ENCODE results near the gene PTPRK. TPM values are rescaled to one million over a fixed set of nuclear protein-coding genes. Genes with fewer than 3 reads are reported as not detected.

The PTPRK gene
- total RNA-seq, 1 donor from 2014 or later, result 1.9 TPM

DNA sequence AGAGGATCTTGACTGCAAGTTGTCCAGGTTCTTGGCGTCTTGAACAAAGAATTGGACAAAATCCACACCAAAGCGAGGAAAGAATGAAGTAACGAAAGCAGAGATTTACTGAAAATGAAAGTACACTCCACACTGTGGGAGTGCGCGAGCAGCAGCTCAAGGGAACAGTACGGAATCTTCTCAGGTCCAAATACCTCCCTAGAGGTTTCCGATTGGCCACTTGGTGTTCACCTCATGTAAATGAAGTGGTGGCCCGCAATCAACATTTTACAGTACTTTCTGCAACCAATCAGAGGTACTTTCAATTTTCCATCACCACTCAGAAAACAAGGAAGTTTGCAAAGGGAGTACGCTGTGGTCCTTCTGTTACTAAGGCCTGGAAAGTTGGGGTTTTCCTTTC, 122.4 kb downstream of the PTPRK start:
- intact Hi-C loops (cut with micrococcal nuclease), result no loop called here

DNA sequence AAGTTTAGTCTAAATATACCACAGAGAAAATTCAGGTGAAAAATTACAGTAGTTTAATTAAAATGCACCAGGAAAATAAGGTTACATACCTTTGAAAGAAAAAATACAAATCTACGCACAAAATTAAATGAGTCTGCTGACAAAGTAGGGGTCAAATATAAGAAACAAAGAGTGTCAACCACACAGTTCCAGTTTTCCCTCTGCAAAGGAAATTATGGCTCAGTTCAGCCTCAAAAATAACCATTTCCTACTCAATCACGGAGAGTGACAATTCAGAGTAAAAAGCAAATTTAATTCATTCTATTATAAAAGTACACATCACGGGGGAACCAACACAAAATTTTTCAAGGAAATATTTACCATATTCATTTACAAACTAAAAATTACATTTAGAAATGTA, 124.8 kb downstream of the PTPRK start:
- intact Hi-C loops (cut with micrococcal nuclease), result no loop called here

DNA sequence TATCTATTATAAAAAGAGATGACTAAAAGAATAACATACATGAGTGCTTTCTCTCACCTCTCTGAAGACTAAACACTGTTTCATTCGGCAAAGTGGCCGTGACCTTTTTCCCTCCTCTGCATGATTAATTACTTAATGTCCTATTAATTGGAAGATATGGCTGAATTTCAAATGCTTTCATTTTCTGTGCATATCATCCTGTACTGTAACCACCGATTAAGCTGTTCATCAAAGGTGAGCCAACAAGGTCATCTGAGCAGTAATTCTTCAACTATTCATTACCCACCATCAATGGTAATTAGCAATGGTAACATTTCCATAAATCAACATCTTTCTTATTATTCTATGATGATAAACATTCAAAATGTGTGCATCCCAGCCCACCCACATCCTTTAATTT, 125.2 kb downstream of the PTPRK start:
- intact Hi-C loops (cut with micrococcal nuclease), result no loop called here

DNA sequence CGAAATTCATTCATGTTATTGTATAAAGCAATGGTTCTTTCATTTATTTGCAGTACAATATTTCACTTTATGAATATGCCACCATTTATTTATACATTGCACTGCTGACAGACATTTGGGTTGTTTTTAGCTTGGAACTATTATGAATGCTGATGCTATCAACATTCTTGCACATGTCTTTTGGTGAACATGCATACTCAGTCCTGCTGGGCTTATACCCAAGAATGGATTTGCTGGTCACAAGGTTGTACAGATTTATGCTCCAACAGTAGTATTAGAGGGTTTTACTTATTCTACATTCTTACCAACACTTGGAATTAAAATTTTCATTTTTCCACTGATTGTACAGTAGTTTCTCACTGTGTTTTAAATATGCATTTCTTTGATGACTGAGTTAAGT, 126.2 kb downstream of the PTPRK start:
- intact Hi-C loops (cut with micrococcal nuclease), result no loop called here

DNA sequence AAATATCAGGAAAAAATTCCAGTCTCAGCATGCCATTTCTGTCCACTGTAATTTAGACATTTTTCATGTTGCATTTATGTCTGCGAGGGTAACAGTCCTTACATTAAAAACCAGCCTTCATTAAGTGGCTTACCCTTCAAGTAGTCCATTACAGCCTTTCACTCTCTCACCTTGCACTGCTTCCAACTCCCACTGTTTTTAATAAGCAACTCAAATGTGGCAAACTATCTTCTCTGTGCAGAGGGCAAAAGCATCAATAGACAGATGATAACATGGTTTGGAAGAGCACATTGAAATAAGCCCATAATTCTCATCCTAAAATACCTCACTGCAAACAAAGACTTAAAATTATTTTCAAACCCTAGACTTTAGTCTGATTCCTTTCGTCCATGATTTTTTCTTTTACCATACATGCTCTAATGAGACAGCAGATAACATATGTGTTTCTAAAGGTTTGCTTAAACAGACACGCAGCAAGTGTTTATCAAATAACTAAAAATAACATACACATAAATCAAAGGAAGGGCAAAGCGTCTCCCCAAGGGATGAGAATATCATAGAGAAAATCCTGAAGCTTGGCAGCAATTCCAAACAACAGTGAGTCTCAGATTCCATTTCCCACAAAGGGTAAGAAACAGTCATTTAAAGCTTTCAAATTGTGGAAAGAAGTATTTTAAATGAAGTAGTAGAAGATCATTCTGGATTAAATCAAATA, 130.4 kb downstream of the PTPRK start:
- intact Hi-C loops (cut with micrococcal nuclease), result no loop called here

DNA sequence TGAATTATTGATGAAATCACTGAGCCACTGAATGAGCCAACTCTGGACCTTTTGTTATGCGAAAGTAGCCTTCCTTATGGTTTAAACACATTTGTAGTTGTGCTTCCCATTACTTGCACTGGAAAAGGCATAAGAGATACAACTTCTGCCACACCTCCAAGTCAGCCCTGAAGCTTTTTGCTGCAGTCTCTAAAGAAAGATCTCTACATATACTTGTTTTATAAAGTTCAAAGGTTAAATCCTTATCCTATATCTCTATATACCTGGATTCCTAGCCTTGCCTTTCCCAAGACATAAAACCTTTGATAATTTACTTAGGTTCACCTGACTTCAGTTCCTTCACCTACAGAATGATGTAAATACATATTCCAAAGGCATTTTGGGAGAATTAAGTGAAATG, 132.0 kb downstream of the PTPRK start:
- intact Hi-C loops (cut with micrococcal nuclease), result no loop called here

DNA sequence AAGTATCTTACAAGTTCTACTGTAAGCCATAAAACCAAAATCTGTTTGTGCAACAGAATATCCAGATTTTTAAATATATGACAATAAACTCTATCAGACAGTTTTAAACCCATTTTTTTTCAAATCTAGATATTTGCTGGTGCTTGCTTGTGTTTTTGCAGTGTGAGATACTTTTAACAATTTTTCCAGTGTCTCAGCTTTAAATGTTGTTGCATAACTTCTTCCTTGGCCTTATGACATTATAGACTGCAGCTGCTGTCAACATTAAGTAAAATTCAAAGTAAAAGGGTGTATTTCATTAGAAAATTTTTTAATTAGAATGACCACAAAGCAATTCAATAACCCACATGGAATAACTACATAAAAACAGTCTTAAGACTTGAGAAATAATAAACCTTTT, 139.5 kb downstream of the PTPRK start:
- intact Hi-C loops (cut with micrococcal nuclease), result no loop called here

DNA sequence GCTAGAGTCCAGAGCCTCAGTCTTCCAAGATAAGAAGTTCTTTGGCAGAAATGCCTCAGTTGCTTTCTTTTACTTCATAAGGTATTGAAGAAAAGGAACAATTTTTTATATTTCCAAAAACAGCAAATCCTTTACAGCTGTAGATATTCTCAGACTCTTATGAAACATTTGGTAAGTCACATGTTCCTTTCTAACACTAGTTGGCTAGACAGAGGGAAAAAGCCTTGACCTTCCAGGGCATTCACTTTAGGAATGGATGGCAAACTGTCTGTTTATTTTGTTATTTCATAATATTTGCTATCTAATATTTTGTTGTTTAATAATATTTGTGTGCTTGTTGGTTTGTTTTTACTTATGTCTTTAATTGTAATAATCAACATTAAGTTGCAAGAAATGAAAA, 140.8 kb downstream of the PTPRK start:
- intact Hi-C loops (cut with micrococcal nuclease), result no loop called here

DNA sequence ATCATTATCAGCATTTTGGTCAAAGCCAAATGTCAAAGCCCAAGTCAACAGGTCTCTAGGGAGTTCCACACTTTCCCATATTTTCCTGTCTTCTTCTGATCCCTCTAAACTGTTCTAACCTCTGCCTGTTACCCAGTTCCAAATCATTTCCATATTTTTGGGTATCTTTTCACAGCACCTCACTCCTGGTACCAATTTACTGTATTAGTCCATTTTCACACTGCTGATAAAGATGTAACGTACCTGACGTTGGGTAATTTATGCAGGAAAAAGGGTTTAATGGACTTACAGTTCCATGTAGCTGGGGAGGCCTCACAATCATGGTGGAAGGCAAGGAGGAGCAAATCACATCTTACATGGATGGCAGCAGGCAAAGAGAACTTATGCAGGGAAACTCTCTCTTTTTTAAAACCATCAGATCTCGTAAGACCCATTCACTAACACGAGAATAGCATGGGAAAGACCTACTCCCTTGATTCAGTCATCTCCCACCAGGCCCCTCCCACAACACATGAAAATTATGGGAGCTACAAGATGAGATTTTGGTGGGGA, 143.4 kb downstream of the PTPRK start:
- intact Hi-C loops (cut with micrococcal nuclease), result no loop called here

DNA sequence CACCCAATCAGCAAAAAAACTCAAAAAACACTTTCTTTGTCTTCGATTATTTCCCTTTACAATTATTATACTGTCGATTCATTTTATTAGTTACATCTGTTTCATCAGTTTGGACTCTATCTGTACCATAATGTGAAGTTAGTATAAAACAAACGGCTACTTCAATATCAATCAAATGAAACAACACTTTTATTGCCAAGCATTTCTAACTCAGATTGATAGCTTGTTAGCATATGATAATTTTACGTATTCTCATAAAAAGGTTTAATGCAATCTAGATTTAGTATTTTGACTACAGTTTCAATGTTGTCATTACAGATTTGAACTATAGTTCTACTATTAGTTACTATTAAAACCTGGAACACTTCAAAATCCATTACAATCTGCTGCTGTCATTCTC, 149.3 kb downstream of the PTPRK start:
- intact Hi-C loops (cut with micrococcal nuclease), result no loop called here

DNA sequence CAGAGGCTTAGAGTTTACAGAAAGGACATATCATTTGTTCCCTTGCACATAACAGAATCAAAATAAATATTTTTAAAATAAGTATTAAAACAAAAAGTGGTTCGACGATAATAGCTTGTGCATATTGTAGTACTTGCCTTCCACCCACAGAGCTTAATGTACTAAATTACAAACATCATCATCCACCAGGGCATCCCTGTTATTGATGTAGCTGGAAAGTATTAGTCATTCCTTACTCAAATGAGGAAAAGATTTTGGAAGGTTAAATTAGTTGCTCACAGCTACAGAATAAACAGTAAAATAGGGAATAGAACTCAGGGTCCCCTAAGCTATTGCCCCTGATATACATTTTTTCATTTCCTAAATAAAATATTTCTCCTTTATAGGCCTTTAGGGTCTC, 150.3 kb downstream of the PTPRK start:
- intact Hi-C loops (cut with micrococcal nuclease), result no loop called here

DNA sequence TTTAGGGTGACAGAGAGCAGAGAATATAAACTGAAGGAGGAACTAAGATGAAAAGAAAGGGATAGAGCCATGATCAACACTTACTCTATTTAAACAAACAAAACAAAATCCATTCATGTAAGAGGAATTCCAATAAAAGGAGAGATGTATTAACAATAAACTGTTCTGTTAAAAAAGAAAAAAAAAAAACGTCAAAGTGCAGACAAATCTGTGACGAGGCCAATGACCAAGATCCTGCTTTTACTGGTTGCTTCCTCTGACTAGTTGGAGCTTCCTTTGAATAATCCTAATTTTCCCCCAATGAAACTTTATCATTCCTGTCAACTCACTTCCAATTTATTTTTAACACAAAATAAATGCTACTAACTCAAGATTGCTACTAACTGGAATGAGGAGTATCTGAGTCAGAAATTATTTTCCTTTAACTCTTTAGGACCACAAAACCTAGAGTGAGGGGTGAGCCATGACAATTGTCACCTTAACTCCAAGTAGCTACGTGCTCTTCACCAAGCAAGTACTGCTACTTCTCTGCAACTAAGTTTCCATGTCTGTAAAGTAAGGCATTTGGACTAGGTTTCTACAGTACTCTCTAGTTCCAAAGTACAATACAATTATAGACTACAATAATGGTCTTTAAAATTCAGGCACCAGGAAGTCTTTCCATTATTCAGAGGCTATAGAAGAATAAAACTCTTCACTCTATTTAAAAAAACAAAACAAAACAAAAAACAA, 152.0 kb downstream of the PTPRK start:
- intact Hi-C loops (cut with micrococcal nuclease), result no loop called here

DNA sequence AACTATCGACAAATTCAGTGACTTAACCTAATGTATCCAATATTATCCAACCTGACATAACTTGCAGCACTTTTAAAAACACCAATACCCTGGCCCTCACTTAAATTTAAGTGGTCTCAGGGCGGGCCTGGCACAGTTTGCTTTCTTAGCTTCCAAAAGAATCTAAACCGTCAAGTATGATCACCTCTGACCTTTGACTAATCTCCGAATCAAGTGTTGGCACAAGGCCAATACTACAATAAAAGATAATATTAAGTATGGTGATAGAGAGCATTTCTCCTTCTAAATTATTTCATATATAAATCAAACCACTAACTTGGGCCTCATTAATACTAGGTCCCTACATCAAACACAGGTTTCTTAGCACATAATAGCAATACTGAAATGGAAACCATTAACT, 153.0 kb downstream of the PTPRK start:
- intact Hi-C loops (cut with micrococcal nuclease), result no loop called here

DNA sequence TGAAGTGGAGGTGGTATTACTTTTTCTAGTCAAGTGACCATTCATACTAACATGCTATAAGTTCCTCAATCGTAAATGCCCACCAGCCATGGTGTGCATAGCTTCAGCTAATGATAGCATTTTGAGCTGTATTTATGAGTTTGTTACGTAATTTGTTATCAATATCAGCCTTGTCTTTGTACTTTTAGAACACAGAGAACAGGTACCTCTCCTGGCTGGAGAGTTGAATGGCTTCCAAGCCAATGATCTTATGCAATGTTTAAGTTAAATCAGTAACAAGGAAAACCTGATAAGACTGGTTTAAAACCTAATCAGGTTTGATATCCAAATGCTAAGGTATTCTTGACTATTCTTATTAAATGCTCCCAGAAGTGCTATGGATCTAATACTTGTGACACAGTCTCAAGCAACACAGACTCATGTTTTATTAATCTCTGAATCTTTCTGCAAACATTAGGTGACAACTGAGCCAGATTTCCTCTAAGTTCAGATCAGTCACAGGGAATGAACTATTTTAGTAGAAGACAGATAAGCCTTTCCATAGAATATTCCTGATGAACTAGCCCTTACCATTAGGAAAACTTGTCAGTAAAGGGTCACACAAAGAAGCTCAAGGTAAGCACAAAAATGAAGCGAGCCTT, 154.8 kb downstream of the PTPRK start:
- intact Hi-C loops (cut with micrococcal nuclease), result no loop called here

DNA sequence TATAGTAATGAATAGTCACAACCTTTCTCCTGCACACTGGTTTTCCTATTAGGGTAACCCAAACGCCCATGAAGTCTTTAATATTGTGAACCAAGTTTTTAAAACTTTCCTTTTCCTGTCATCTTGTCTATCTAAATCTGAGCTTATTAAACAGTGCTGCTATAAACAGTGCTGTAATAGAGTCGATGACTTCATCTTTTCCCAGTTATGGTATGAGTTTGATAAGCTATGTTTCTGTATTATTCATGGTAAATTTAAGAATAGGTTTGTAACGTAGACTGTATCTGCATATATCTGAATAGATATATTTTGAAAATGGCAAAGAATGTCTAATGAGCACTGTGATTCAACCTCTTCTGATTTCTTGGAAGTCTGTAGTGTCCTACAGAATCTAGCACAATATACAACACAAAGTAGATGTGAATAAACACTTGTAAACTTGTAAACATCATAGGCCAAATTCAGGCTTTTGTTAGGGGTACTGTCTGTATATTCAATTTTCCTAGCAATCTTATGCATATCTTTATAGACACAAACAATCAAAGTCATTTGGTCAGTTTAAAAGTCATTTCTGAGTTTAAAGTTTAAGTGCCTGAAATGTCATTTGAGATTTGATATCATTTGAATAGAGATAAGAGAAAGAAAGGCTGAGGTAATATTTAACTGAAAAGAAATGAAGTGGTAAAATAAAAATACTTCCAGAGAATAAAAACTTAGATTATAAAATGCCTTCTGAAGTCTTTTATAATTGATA, 155.5 kb downstream of the PTPRK start:
- intact Hi-C loops (cut with micrococcal nuclease), result no loop called here

DNA sequence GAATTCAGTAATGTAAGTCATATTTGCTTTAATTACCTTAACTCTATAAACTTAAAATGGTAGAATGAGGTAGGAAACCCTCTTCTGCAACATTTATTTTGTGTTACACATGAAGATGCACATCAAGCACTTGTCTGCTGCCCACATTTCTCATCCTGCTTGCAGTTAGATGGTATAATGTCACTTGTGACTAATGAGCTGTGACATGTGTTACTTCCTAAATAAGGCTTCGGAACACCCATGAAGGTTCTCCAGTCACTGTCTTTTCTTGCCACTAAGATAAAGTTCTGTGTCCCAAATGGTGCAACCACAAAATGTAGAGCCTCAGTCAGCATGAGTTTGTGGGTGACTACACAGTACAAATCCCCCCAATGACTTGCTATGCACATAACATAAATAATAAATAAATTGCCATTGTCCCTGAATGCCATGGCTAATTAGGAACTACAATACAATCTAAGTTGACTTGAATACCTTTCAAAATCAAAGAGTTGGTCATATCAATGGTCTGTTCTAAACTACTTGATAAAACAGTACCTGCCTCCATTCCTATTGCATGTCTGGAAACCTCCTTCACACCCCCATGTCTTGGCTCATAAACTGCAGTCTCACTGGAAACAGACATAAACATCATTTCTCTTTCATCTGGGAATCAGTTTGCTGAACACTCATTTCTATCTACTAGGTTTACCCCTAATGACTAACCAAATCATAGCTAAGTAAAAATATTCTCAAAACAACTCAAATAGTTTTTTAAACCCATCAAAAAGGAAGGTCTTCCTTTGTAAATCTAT, 157.2 kb downstream of the PTPRK start:
- intact Hi-C loops (cut with micrococcal nuclease), result no loop called here

DNA sequence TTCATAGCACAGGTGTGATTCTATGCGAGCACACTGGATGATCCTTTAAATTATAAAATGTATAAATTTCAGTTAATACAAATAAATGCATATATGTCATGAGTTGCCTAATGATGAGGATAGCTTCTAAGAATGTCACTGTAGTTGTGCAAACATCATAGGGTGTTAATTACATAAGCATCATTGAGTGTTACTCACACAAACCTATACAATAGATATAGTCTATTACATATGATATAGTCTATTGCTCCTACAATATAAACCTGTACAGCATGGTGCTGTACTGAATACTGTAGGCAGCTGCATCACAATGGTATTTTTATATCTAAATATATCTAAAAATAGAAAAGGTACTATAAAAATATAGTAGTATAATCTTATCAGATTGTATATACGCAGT, 159.0 kb downstream of the PTPRK start:
- intact Hi-C loops (cut with micrococcal nuclease), result no loop called here

DNA sequence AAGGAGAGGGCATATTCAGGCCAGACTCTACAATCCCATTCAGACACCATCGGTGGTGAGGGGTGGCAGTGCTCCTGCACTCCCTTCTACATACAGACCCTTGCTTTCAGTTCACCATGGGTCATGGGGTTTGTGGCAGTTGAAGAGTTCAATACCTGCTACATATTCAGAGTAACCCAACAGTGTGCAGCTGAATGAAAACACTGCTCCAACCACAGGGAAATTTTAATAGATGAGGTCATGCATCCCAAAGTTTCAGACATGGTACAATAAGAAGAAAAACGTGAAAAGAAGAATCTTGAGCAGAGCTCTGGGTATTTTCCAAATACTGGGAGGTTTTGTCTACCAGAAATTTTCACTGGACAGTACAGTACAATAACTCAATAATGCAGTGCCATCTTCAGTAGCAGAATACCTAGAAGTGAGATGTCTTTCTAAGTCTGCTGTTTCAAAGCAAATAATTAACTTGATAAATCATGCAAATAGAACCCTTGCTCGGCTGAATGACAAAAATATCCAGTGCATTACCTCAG, 162.1 kb downstream of the PTPRK start:
- intact Hi-C loops (cut with micrococcal nuclease), result no loop called here

DNA sequence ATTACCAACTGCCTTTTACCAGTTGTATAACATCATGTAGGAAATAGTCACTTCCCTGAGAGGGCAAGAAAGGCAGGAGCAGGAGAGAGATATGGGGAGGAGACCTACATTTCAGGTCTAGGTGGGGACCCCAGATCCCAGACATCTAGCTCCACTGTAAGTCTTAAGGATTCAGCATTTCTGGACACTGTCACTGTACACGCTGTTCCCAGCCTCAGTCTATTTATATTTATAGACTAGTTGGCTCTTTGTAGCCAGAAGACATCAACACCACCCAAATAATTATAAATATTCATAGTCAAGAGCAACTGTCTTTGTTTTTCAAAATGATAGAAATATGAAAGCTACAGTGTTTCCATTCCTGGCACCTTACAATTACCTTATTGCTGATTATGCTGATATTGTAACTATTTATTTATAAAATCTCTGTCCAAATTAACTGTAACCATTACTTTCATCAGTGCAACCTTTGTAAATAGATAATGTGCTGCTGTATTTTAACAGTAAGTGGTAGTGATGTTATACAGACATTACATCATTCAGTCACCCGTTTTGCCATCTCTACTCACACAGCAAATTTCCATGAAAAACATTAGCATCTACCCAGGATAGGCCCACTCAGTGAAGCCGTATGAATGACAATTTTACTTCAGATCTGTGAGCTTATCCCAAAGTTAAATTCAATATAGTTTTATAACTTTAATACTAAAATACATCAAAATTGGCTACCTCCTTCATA, 162.8 kb downstream of the PTPRK start:
- intact Hi-C loops (cut with micrococcal nuclease), result no loop called here

DNA sequence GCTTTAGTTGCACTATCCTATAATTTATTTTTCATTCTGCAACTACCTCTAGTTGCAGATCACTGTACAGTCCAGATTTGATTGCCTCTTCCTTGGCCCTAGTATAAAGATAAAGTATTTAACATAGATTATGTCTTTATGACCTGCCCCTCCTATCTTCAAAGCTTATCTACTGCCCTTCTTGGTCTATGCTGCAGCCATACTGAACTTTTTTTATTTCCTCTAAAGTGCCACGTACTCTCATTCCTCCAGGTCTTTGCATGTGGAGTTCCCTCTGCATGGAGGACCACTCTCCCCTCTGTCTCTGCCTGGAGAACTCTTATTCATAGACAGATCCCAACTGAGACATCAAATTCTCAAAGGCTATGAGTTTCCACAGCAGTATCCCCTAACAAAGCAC, 168.0 kb downstream of the PTPRK start:
- intact Hi-C loops (cut with micrococcal nuclease), result no loop called here
